ENCODE data around the gene PALLD.

Gene PALLD

GRCh38 chr4:168833881-168834280, 337.0 kb downstream of the PALLD start:
- Histone ChIP-seq H3K36me3 (no peaks in the 10 kb centered on the region), H3K27me3 (peaks cover 27 to 48% (median 42%) of the 10 kb centered on the region in 11 experiments), H3K4me3 (no peak overlapping the region; a peak in 1 of 20 replicates), H4K20me1 (peaks cover 0 to 7% (median 0%) of the 10 kb centered on the region in 11 experiments; a peak in 3 of 22 replicates), H3K4me1 (peaks cover 0 to 26% (median 15%) of the 10 kb centered on the region in 10 experiments; a peak in 13 of 20 replicates), H3K4me2 (peak overlapping the region in 2 of 11 experiments; percentile 82 to 96; a peak in 2 of 22 replicates), H3K9me3 (replicated peaks in 1 of 11) (peaks cover 0 to 10% (median 5%) of the 10 kb centered on the region in 11 experiments; a peak in 6 of 22 replicates), H3K9ac (peak overlapping the region in 1 of 11 experiments; percentile 78; a peak in 1 of 22 replicates), H3K27ac (no peak overlapping the region)
- TF ChIP-seq Cebpa-rat (IDR thresholded peaks at IDR 0.05) = no peak

GRCh38 chr4:168835880-168836454, 339.1 kb downstream of the PALLD start:
- Histone ChIP-seq H3K27me3 (peaks cover 27 to 39% (median 33%) of the 10 kb centered on the region in 11 experiments), H4K20me1 (peaks cover 0 to 7% (median 0%) of the 10 kb centered on the region in 11 experiments; a peak in 3 of 22 replicates), H3K27ac (no peak overlapping the region), H3K9me3 (replicated peaks in 1 of 11) (peaks cover 0 to 10% (median 5%) of the 10 kb centered on the region in 11 experiments; a peak in 6 of 22 replicates), H3K4me3 (no peak overlapping the region), H3K4me1 (peaks cover 0 to 23% (median 13%) of the 10 kb centered on the region in 10 experiments; a peak in 13 of 20 replicates), H3K36me3 (no peaks in the 10 kb centered on the region), H3K9ac (no peak overlapping the region), H3K4me2 (no peak overlapping the region)
- TF ChIP-seq Cebpa-rat (IDR thresholded peaks at IDR 0.05) = no peak

GRCh38 chr4:168836490-168836889, 339.6 kb downstream of the PALLD start:
- Histone ChIP-seq H3K9ac (no peak overlapping the region), H3K27me3 (peaks cover 26 to 34% (median 28%) of the 10 kb centered on the region in 11 experiments), H3K4me1 (peaks cover 0 to 18% (median 11%) of the 10 kb centered on the region in 10 experiments; a peak in 13 of 20 replicates), H4K20me1 (peaks cover 0 to 7% (median 0%) of the 10 kb centered on the region in 11 experiments; a peak in 3 of 22 replicates), H3K27ac (no peak overlapping the region), H3K4me2 (no peak overlapping the region), H3K4me3 (no peak overlapping the region), H3K9me3 (replicated peaks in 1 of 11) (peaks cover 0 to 10% (median 5%) of the 10 kb centered on the region in 11 experiments; a peak in 6 of 22 replicates), H3K36me3 (no peaks in the 10 kb centered on the region)
- no peak for TF ChIP-seq Cebpa-rat (IDR thresholded peaks at IDR 0.05)

GRCh38 chr4:168837922-168838321, 341.1 kb downstream of the PALLD start:
- Histone ChIP-seq H3K9ac (no peak overlapping the region), H3K4me3 (no peak overlapping the region), H3K4me2 (no peak overlapping the region), H3K27ac (no peak overlapping the region), H3K27me3 (peaks cover 12 to 19% (median 14%) of the 10 kb centered on the region in 11 experiments), H3K36me3 (no peaks in the 10 kb centered on the region), H3K9me3 (replicated peaks in 1 of 11) (peaks cover 0 to 6% (median 1%) of the 10 kb centered on the region in 11 experiments; a peak in 5 of 22 replicates), H3K4me1 (peaks cover 0 to 4% (median 0%) of the 10 kb centered on the region in 10 experiments; a peak in 5 of 20 replicates), H4K20me1 (peaks cover 0 to under 1% (median 0%) of the 10 kb centered on the region in 11 experiments; a peak in 2 of 22 replicates)
- peak in 1 of 11 experiments; percentile 38; a peak in 1 of 22 replicates for TF ChIP-seq Cebpa-rat (IDR thresholded peaks at IDR 0.05)

- no peaks in the 10 kb centered on the region for H4K20me1 ChIP-seq
- H3K9ac ChIP-seq = no peak overlapping the region
- no peaks in the 10 kb centered on the region for H3K9me3 ChIP-seq (replicated peaks in 1 of 11)
- H3K27me3 ChIP-seq = peaks cover 0 to 1% (median 0%) of the 10 kb centered on the region in 11 experiments; a peak in 1 of 22 replicates
- no peak overlapping the region for H3K4me3 ChIP-seq
- H3K4me1 ChIP-seq = no peaks in the 10 kb centered on the region
- no peak overlapping the region for H3K27ac ChIP-seq
- H3K36me3 ChIP-seq = no peaks in the 10 kb centered on the region
- H3K4me2 ChIP-seq = no peak overlapping the region
- no peak for TF ChIP-seq Cebpa-rat (IDR thresholded peaks at IDR 0.05)
Observed at GRCh38 chr4:168839758-168840391, 343.0 kb downstream of the PALLD start.

GRCh38 chr4:168840392-168840763, 343.5 kb downstream of the PALLD start:
- H3K27ac ChIP-seq = no peak overlapping the region
- H3K36me3 ChIP-seq = no peaks in the 10 kb centered on the region
- no peak for TF ChIP-seq Cebpa-rat (IDR thresholded peaks at IDR 0.05)
- no peaks in the 10 kb centered on the region for H3K4me1 ChIP-seq
- H3K4me2 ChIP-seq = no peak overlapping the region
- H4K20me1 ChIP-seq = no peaks in the 10 kb centered on the region
- H3K27me3 ChIP-seq = no peaks in the 10 kb centered on the region; a peak in 1 of 22 replicates
- no peak overlapping the region for H3K4me3 ChIP-seq
- H3K9me3 ChIP-seq (replicated peaks in 1 of 11) = no peaks in the 10 kb centered on the region
- H3K9ac ChIP-seq = no peak overlapping the region

GRCh38 chr4:168841000-168841671, 344.3 kb downstream of the PALLD start:
- Histone ChIP-seq H3K36me3 (no peaks in the 10 kb centered on the region), H3K27me3 (no peaks in the 10 kb centered on the region), H3K4me3 (no peak overlapping the region), H4K20me1 (no peaks in the 10 kb centered on the region), H3K27ac (no peak overlapping the region), H3K9me3 (replicated peaks in 1 of 11) (no peaks in the 10 kb centered on the region), H3K9ac (no peak overlapping the region), H3K4me1 (no peaks in the 10 kb centered on the region; a peak in 1 of 20 replicates), H3K4me2 (no peak overlapping the region)
- no peak for TF ChIP-seq Cebpa-rat (IDR thresholded peaks at IDR 0.05)

- no peaks in the 10 kb centered on the region for H3K9me3 ChIP-seq (replicated peaks in 1 of 11)
- no peaks in the 10 kb centered on the region for H3K27me3 ChIP-seq
- no peak for TF ChIP-seq Cebpa-rat (IDR thresholded peaks at IDR 0.05)
- H3K4me2 ChIP-seq = no peak overlapping the region
- H3K36me3 ChIP-seq = no peaks in the 10 kb centered on the region
- no peak overlapping the region for H3K9ac ChIP-seq
- H3K4me1 ChIP-seq = no peaks in the 10 kb centered on the region; a peak in 1 of 20 replicates
- no peaks in the 10 kb centered on the region for H4K20me1 ChIP-seq
- no peak overlapping the region for H3K27ac ChIP-seq
- H3K4me3 ChIP-seq = no peak overlapping the region
Observed at GRCh38 chr4:168841672-168842019, 344.8 kb downstream of the PALLD start.

- no peak for TF ChIP-seq Cebpa-rat (IDR thresholded peaks at IDR 0.05)
- H3K27me3 ChIP-seq = no peaks in the 10 kb centered on the region
- H3K4me3 ChIP-seq = no peak overlapping the region
- no peak overlapping the region for H3K4me2 ChIP-seq
- H4K20me1 ChIP-seq = no peaks in the 10 kb centered on the region
- H3K4me1 ChIP-seq = peaks cover 0 to under 1% (median 0%) of the 10 kb centered on the region in 10 experiments; a peak in 2 of 20 replicates
- H3K9ac ChIP-seq = no peak overlapping the region
- no peaks in the 10 kb centered on the region for H3K9me3 ChIP-seq (replicated peaks in 1 of 11)
- H3K27ac ChIP-seq = no peak overlapping the region
- no peaks in the 10 kb centered on the region for H3K36me3 ChIP-seq
Observed at GRCh38 chr4:168842186-168842585, 345.3 kb downstream of the PALLD start.

Measured in BLaER1 treated with 17β-estradiol and CSF1 and Interleukin-3, amounts not matched to agents 10 nM and 100 nM (cell line).